Measurements from ENCODE around the gene GPR31. TPM values are rescaled to one million over a fixed set of nuclear protein-coding genes. Genes with fewer than 3 reads are reported as not detected.

Gene GPR31
- total and polyA plus RNA-seq, 2 donors (not counting 3 experiments of a cell fraction or from before 2014, with no cell fraction given), result not detected

DNA sequence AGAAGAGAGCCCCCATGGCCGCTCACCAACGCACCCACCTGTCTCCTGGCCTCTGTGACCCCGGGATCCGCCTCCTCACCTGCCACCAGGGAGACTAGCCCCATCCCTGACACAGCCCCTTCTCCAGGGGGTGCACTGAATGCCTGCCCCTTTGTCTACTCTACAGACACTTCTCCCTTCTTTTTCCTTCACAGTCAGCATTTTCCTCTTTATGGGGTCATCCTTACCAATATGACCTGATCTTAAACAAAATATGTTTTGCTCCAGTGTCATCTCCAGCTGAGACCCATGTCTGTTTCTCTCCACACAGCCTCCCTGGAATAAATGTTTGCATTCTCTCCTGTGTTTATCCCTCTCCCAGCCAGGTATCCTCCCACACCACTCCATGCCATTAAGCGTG lies 49.5 kb downstream of the GPR31 start:
- no TSS peak for BruUV-seq (replicated peaks)
- CTCF ChIA-PET, result no interaction called here
- H3K27me3 ChIP-seq (ENCODE audit: control insufficient read depth in 2 of 2, insufficient read depth in 2 of 2, low read length in 2 of 2), result no peaks in the 10 kb centered on the region
- H3K9ac ChIP-seq (replicated peaks; ENCODE audit: extremely low read depth, insufficient read depth, low read length), result no peak overlapping the region
- H3K4me3 ChIP-seq (replicated peaks in 1 of 3; ENCODE audit: insufficient read depth in 1 of 3, low read depth in 1 of 3, low read length in 3 of 3), result no peak overlapping the region
- no peak overlapping the region for H2AFZ ChIP-seq (ENCODE audit: low read depth, low read length)
- dilution Hi-C loops (cut with MboI; ENCODE audit: extremely low pct_ligation_motif_present, low sequenced_read_pairs) (no loop called here), intact Hi-C loops (cut with micrococcal nuclease) (no loop called here)
- H3K27ac ChIP-seq (ENCODE audit: insufficient read depth, low read depth, low read length), result no peak overlapping the region
- no peaks in the 10 kb centered on the region for H3K9me1 ChIP-seq (replicated peaks; ENCODE audit: control insufficient read depth, extremely low read depth, insufficient read depth, low read length)
- FAIRE-seq (no peak), DNase-seq (ENCODE audit: low read depth, low spot score) (no peak)
- no peak overlapping the region for H3K4me2 ChIP-seq (ENCODE audit: insufficient read depth, low read length)
- no peaks in the 10 kb centered on the region for H3K9me3 ChIP-seq (replicated peaks; ENCODE audit: control insufficient read depth, insufficient read depth, low read length)
- POLR2A ChIA-PET, result no interaction called here
- no peak for TF ChIP-seq GATA2 (IDR thresholded peaks at IDR 0.05; ENCODE audit: insufficient read depth, insufficient read length, low read depth, low read length)
- TF ChIP-seq EZH2 (IDR thresholded peaks at IDR 0.05; ENCODE audit: borderline replicate concordance, low read depth, low read length, severe bottlenecking), result no peak
- no peak for TF ChIP-seq POLR2A (IDR thresholded peaks at IDR 0.05; ENCODE audit: low read depth, low read length)
- no peak for TF ChIP-seq JUN (IDR thresholded peaks at IDR 0.05; ENCODE audit: borderline replicate concordance, insufficient read depth, insufficient read length, low read depth)
- no peak for TF ChIP-seq MYC (IDR thresholded peaks at IDR 0.05; ENCODE audit: low read depth, low read length)
- TF ChIP-seq FOS (IDR thresholded peaks at IDR 0.05; ENCODE audit: borderline replicate concordance, insufficient read depth, low read length), result no peak
- TF ChIP-seq, protein P1, sequence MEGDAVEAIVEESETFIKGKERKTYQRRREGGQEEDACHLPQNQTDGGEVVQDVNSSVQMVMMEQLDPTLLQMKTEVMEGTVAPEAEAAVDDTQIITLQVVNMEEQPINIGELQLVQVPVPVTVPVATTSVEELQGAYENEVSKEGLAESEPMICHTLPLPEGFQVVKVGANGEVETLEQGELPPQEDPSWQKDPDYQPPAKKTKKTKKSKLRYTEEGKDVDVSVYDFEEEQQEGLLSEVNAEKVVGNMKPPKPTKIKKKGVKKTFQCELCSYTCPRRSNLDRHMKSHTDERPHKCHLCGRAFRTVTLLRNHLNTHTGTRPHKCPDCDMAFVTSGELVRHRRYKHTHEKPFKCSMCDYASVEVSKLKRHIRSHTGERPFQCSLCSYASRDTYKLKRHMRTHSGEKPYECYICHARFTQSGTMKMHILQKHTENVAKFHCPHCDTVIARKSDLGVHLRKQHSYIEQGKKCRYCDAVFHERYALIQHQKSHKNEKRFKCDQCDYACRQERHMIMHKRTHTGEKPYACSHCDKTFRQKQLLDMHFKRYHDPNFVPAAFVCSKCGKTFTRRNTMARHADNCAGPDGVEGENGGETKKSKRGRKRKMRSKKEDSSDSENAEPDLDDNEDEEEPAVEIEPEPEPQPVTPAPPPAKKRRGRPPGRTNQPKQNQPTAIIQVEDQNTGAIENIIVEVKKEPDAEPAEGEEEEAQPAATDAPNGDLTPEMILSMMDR (IDR thresholded peaks at IDR 0.05; ENCODE audit: extremely low read depth in 1 of 2, insufficient read depth in 1 of 2, low read depth in 1 of 2, low read length in 2 of 2), result no peak
- TF ChIP-seq, protein P2, sequence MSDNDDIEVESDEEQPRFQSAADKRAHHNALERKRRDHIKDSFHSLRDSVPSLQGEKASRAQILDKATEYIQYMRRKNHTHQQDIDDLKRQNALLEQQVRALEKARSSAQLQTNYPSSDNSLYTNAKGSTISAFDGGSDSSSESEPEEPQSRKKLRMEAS (IDR thresholded peaks at IDR 0.05; ENCODE audit: insufficient read depth, insufficient read length), result no peak
- no peak for TF ChIP-seq POLR2AphosphoS5 (IDR thresholded peaks at IDR 0.05; ENCODE audit: insufficient read depth, low read depth, low read length)
- no peaks in the 10 kb centered on the region for H3K4me1 ChIP-seq (ENCODE audit: control insufficient read depth, extremely low read depth, insufficient read depth, low read length)
- no peaks in the 10 kb centered on the region for H3K36me3 ChIP-seq (ENCODE audit: control insufficient read depth in 2 of 2, extremely low read depth in 1 of 2, insufficient read depth in 2 of 2, low read length in 2 of 2)
- no peaks in the 10 kb centered on the region for H3K79me2 ChIP-seq (ENCODE audit: control insufficient read depth, insufficient read depth, low read length)
- no peaks in the 10 kb centered on the region for H4K20me1 ChIP-seq (replicated peaks; ENCODE audit: control insufficient read depth, extremely low read depth, insufficient read depth, low read length)
